Neutrophil (primary cell): ENCODE measurements around the gene TCF12.

Source experiments
- H3K27ac ChIP-seq: fragments of 200-600 bp; sonication (generic); 2 replicates; pipeline ENCODE4 v1.5.1; 2016; ENCODE audit warnings: mild to moderate bottlenecking, moderate library complexity
- H3K27me3 ChIP-seq: fragments of 200-600 bp; sonication (generic); 2 replicates; pipeline ENCODE4 v1.6.0; 2016; ENCODE audit warnings: mild to moderate bottlenecking
- H3K36me3 ChIP-seq: fragments of 200-600 bp; sonication (generic); 2 replicates; pipeline ENCODE4 v1.5.1; 2017
- H3K4me1 ChIP-seq, 2 experiments: fragments of 200-600 bp in 1 of 2; sonication (generic) in 1 of 2; 1 replicate in 1 of 2; 2 replicates in 1 of 2; pipeline versions ENCODE4 v1.5.1 to v1.6.1; 2013 to 2016; ENCODE audit warnings: low read depth in 1 of 2, low read length in 1 of 2, mild to moderate bottlenecking in 1 of 2, moderate library complexity in 1 of 2; ENCODE audit not compliant: control insufficient read depth in 1 of 2, insufficient read depth in 1 of 2
- H3K4me3 ChIP-seq, 2 experiments: fragments of 200-600 bp in 1 of 2; sonication (generic) in 1 of 2; 1 replicate in 1 of 2; 2 replicates in 1 of 2; pipeline ENCODE4 v1.5.1; 2013 to 2016; ENCODE audit warnings: low read depth in 1 of 2, low read length in 1 of 2, mild to moderate bottlenecking in 1 of 2, moderate library complexity in 1 of 2
- H3K9me3 ChIP-seq: fragments of 200-600 bp; sonication (generic); 2 replicates; pipeline ENCODE4 v1.5.1; 2016
- CTCF ChIP-seq: fragments of 200-600 bp; sonication (generic); IDR thresholded peaks from 2 replicates; pipeline ENCODE4 v1.5.1; 2016; ENCODE audit warnings: antibody characterized with exemption

TCF12 gene

DNA sequence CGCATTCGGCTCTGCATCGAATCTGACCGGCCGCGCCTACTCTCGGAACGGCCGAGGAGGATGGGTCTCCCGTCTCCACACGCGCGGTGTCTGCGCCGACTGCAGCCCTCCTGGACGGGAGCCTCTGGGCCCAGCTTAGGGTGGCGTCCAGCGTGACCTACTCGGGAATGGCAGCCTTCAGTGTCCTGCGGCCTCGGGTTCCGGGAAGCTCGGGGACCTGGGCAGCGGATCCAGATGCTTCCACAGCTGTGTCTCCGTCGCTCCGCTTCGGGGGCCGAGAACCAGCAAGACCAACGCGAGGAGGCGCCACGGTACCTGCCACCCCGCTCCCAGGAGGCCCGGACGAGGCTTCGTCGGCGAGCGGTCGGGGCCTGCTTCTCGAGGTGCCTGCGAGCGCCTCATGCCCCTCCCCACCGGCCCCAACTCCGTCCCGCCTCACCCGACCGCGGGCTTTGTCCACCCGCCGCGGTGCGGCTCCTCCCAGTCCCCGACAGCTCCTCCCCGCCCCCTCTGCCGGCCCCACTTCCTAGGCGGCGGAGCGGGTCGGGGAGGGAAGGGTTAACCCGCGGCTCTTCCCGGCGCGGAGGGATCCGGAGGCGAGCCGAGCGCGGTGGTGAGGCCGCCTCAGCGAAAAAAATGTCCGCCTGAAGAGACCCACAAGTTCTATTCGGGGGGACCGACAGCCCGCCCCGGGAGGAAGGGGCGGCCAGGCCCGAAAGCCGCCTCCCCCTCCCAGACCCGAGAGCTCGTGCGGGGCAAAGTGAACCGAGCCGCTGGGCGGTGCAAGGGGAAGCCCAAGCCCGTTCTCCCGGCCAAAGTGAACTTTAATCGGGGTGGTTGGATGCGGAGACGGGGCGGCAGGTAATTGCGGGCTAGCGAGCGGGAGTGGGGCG is at the start of gene TCF12:
Gene TCF12 (plus strand): TSS at position 599 of the 893 bp plus-strand sequence. CDS start 1,270 bp downstream, outside the sequence.
- H3K9me3 ChIP-seq, result no peaks in the 10 kb centered on the region
- peak within 1 kb of the TSS; percentile 74 for H3K27ac ChIP-seq
- H3K4me1 ChIP-seq, result peaks cover 11 to 17% of the 10 kb centered on the region in 2 experiments
- no peaks in the 10 kb centered on the region for H3K36me3 ChIP-seq
- peak; percentile 9 for TF ChIP-seq CTCF
- H3K27me3 ChIP-seq, result no peaks in the 10 kb centered on the region
- peak within 1 kb of the TSS; percentile 75 to 93 for H3K4me3 ChIP-seq

GRCh38 chr15:56869573-56869972 is 48.9 kb upstream of the TCF12 start:
- H3K4me1 ChIP-seq, result no peaks in the 10 kb centered on the region
- no peak overlapping the region for H3K27ac ChIP-seq
- no peaks in the 10 kb centered on the region for H3K9me3 ChIP-seq
- TF ChIP-seq CTCF, result peak; percentile 34
- no peaks in the 10 kb centered on the region for H3K36me3 ChIP-seq
- H3K27me3 ChIP-seq, result no peaks in the 10 kb centered on the region
- no peak overlapping the region for H3K4me3 ChIP-seq

- Histone ChIP-seq H3K4me3 (no peak overlapping the region), H3K9me3 (no peaks in the 10 kb centered on the region), H3K27ac (no peak overlapping the region), H3K27me3 (no peaks in the 10 kb centered on the region), H3K36me3 (no peaks in the 10 kb centered on the region), H3K4me1 (no peaks in the 10 kb centered on the region)
- no peak for TF ChIP-seq CTCF
Observed at GRCh38 chr15:56871185-56871584, 47.3 kb upstream of the TCF12 start.

GRCh38 chr15:56871867-56872266 is 46.6 kb upstream of the TCF12 start:
- H3K4me1 ChIP-seq, result peaks cover under 1 to 2% of the 10 kb centered on the region in 2 experiments
- H3K4me3 ChIP-seq, result no peak overlapping the region
- TF ChIP-seq CTCF, result no peak
- no peak overlapping the region for H3K27ac ChIP-seq
- no peaks in the 10 kb centered on the region for H3K27me3 ChIP-seq
- no peaks in the 10 kb centered on the region for H3K36me3 ChIP-seq
- no peaks in the 10 kb centered on the region for H3K9me3 ChIP-seq

GRCh38 chr15:56877255-56877970 is 41.0 kb upstream of the TCF12 start:
- TF ChIP-seq CTCF, result no peak
- no peaks in the 10 kb centered on the region for H3K9me3 ChIP-seq

More at GRCh38 chr15:56877255-56877970, 41.0 kb upstream of the TCF12 start:
- H3K4me3 ChIP-seq, result no peak overlapping the region
- no peaks in the 10 kb centered on the region for H3K36me3 ChIP-seq
- peak overlapping the region; percentile 67 for H3K27ac ChIP-seq
- H3K4me1 ChIP-seq, result peaks cover 12 to 14% of the 10 kb centered on the region in 2 experiments
- H3K27me3 ChIP-seq, result no peaks in the 10 kb centered on the region
